Suprapubic skin (tissue), 3 donors: ENCODE data around the gene ARMH3.

Experiments
- EP300 ChIP-seq: sonication (generic); formaldehyde crosslinking; IDR thresholded peaks from one replicate; pipeline ENCODE4 v1.6.1; 2017; ENCODE audit warnings: antibody characterized with exemption
- POLR2A ChIP-seq, 2 donors: fragments of 450-650 bp; IDR thresholded peaks; one replicate each; pipeline ENCODE4 v1.6.1; 2017; ENCODE audit warnings: antibody characterized with exemption in 2 of 2, mild to moderate bottlenecking in 2 of 2, moderate library complexity in 2 of 2
- TF ChIP-seq, protein P1 (sequence below), 2 donors: fragments of 200-600 bp in 1 of 2; fragments of 450-650 bp in 1 of 2; sonication (generic) in 1 of 2; IDR thresholded peaks; one replicate each; pipeline ENCODE4 v1.5.1; 2016 to 2019; ENCODE audit warnings: antibody characterized with exemption in 2 of 2, mild to moderate bottlenecking in 1 of 2, moderate library complexity in 1 of 2

DNA sequence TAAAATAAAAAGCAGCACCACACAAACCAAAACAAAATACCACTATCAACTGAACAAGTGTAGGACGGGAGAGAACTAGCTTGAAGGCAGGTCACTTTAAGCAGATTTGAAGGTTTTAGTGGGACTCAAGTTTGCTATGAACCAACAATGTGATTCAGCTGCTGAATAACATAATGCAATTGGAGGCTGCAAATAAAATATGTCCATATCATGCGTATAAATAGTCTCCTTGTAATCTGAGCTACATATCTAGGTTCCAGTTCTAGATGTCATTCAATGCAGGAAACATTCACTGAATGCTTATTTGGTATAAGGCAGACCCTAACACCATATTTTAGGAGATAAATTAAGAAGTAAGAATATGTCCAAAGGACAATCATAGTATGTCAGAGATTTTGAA lies 130.9 kb downstream of the ARMH3 start:
- TF ChIP-seq, protein P1, sequence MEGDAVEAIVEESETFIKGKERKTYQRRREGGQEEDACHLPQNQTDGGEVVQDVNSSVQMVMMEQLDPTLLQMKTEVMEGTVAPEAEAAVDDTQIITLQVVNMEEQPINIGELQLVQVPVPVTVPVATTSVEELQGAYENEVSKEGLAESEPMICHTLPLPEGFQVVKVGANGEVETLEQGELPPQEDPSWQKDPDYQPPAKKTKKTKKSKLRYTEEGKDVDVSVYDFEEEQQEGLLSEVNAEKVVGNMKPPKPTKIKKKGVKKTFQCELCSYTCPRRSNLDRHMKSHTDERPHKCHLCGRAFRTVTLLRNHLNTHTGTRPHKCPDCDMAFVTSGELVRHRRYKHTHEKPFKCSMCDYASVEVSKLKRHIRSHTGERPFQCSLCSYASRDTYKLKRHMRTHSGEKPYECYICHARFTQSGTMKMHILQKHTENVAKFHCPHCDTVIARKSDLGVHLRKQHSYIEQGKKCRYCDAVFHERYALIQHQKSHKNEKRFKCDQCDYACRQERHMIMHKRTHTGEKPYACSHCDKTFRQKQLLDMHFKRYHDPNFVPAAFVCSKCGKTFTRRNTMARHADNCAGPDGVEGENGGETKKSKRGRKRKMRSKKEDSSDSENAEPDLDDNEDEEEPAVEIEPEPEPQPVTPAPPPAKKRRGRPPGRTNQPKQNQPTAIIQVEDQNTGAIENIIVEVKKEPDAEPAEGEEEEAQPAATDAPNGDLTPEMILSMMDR (IDR thresholded peaks at IDR 0.05) = no peak
- no peak for TF ChIP-seq POLR2A (IDR thresholded peaks at IDR 0.05)
- no peak for TF ChIP-seq EP300
